GM04503 (cell line): ENCODE data around the gene ALKBH8.
A peak's percentile ranks its signal among the peaks of the same experiment; 100 is the strongest.
"Not testable (repeated sequence)": the region's sequence is repeated elsewhere in the genome, so short reads cannot be mapped to it uniquely, and the experiment has no call there.

Source experiments
- DNase-seq: peaks from one replicate; pipeline ENCODE4 v3.0.0-alpha.2; 2012; ENCODE audit warnings: low read depth

Gene ALKBH8

GRCh38 chr11:107577346-107577711 is 11.8 kb upstream of the ALKBH8 start:
- no peak for DNase-seq

DNA sequence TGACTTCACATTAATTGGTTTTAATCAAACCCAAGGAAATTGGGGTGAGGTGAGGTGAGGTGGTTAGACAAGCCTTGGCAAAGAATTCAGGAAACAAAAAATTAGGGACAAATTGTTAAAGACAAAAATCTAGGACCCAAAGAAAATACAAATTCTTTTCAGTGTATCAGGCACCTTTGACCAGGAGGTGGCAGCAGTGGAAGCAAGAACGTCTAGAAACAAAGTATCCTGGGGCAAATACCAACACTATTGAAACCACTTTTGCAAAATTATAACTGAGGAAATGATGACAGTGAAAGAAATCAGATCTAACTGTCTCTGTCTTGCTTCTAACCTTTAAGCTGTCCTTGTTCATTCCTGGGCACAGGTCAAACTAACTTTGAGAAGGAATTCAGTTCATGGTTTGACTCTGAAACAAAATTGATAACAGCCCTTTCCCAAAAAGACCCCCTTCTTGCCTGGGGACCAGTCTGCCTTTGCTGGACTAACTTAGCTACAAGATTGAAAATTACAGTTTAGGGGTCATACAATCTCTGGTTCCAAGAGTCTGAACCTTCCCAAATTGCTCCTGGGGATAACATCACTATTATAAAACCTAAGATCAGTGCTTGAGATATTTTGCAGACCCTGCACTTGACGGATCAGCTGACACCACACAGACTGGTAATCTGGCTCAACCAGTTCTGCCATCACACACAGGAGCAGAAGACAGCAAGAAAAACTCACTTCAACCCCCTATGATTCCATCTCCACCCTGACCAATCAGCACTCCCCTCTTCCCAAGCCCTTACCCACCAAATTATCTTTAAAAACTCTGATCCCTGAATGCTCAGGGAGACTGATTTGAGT is 11.2 kb upstream of the ALKBH8 start:
- not testable (repeated sequence) for DNase-seq

DNA sequence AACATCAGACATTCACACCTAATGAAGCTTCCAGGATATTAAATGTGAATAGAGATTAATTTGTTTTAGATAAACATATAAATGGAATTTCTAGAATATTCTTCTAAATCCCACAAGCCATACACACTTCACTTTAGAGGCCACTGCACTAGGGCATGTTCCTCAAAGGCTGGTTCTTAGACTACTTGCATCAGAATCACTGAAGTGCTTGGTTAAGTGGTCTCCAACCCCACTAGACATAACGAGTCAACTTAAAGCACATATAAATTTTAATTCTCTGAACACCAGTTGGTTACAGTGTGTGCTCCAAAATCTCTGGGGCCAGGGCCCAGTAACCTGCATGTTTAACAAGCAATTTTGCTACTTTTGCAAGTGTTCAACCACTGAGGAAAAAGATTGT is 7.9 kb upstream of the ALKBH8 start:
- DNase-seq: no peak

DNA sequence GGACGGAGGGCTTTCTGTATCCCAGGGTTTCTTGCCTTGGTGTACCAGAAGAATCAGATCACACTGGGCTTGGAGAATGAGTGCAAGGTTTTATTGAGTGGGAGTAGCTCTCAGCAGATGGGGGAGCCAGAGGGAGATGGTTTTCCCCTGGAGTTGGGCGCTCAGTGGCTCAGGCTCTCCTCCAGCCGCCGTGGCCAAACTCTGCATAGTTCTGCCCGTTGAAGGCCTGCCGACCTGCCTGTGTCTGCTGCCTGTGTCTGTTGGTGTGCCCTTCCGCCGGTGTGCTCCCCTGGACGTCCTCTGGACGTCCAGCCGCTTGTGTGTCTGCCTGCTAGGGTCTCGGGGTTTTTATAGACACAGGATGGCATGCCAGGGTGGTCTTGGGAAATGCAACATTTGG is 4.5 kb upstream of the ALKBH8 start:
- no peak for DNase-seq

DNA sequence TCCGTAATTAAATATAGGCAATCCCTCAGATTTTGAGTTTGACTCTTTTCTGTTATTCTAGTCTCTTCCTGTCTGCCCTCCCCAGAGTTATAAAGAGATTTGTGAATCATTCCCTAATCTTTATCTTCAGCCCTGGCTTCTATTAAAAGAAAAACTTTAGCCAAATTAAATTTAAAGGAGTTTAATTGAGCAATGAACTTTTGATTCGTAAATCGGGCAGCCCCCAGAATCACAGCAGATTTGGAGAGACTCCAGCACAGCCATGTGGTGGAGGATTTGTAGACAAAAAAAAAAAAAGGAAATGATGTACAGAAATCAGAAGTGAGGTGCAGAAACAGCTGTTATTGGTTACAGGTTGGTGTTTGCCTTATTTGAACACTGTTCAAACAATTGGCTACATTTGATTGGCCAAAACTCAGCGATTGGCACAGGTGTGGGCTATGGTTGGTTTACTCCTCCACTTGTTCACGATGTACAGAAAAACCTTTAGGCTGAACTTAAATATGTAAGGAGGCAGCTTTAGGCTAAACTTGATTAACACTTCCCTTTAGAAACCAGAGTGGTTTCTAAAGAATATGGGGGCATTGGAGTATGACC is 2.3 kb upstream of the ALKBH8 start:
- no peak for DNase-seq

DNA sequence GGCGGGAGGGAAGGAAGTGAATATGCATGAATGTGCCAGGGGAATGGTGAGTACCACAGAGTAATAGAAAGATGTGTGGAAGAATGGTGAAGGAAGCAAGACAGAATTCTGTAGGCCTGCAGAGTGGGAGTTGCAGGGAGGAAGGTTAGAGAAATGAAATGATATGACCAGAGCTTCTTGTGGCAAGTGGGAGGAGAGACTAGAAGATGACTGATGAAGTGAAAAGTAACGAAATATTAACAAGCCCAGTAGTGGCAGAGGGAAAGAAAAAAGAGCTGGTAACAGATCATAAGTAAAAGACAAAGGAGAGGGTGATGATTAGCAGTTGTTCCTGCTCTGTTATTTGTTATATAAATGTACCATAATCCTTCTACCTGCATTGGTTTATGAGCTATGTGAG is 1.0 kb upstream of the ALKBH8 start:
- no peak for DNase-seq

DNA sequence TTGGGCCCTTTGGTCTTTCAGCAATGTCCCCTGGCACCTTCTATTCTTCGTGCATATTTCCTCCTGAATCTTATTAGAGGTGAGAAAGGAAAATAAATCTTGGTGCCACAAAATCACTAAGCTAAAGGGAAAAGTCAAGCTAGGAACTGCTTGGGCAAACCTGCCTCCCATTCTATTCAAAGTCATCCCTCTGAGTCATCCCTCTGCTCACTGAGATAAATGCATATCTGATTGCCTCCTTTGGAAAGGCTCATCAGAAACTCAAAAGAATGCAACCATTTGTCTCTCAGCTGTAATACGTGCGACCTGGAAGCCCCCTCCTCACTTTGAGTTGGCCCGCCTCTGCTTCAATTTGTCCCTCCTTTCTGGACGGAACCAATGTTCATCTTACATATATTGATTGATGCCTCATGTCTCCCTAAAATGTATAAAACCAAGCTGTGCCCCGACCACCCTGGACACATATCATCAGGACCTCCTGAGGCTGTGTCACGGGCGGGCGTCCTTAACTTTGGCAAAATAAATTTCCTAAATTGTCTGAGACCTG is 493 bp upstream of the ALKBH8 start:
- DNase-seq: not testable (repeated sequence)

DNA sequence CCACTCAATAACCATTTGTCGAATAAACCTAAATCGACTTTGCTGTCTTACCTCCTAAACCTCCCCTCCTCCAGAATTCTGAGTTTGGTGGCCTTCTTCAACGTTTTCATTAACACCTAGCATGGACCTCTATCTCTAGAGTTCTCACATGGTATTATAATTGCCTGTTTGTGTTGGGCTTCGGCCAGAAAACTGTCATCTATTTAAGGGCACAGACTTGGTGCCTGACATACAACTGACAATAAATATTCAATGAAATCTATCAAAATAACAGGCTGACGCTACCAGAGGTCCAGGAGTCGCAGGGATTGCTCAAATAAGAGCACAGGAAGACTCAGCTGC is 687 bp downstream of the ALKBH8 start:
- no peak for DNase-seq

DNA sequence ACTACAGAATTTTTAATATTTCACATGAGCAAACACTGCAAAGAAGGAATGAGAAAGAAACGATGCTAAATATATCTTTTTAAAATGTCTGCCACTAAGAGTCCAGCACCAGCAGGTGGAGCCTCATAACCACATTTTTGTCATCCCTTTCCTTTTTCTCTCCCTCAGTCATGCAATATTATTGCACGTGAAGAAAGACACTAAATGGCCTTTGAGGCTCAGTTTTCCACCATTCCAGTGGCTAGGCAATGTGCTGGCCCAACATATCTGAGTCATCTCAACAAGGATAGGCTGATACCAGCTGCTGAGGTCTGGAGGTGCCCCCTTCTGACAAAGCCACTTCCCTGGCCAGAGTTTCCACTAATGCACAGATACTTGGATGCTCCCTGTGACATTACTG is 1.8 kb downstream of the ALKBH8 start:
- no peak for DNase-seq

- DNase-seq: no peak
These were observed 2.8 kb downstream of the ALKBH8 start for GRCh38 chr11:107562647-107563208.

DNA sequence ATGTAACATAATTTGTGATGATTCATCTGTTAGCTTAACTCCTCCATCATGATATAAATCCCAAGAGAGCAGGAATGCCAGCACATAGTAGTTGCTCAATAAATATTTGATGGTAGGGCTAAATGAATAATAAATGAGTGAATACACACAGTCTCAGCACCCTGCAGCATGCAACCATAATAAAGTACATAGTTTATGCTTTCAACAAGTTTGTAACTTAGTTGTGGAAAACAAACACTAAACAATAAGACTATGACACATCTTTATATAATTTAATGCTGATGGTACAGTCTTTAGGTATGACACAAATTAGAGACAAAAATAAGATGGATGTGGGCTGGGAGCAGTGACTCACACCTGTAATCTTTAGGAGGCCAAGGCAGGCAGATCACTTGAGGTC is 3.8 kb downstream of the ALKBH8 start:
- peak; percentile 91 for DNase-seq

GRCh38 chr11:107550304-107550703 is 15.2 kb downstream of the ALKBH8 start:
- no peak for DNase-seq

DNA sequence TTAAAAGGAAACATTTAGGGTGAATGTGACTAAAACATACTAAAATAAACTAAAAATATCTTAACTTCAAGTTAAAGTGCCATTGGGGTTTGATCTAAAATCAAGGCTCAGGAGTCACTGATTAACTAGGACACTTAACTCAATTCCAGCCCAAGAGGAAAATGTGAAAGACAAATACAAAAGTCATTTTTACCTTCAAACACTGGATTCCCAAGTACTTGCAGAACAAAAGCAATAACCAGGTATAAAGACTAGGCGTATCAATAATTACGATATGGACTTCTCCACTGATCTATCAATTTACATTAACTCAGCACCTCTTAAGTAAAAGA is 15.6 kb downstream of the ALKBH8 start:
- DNase-seq: no peak

DNA sequence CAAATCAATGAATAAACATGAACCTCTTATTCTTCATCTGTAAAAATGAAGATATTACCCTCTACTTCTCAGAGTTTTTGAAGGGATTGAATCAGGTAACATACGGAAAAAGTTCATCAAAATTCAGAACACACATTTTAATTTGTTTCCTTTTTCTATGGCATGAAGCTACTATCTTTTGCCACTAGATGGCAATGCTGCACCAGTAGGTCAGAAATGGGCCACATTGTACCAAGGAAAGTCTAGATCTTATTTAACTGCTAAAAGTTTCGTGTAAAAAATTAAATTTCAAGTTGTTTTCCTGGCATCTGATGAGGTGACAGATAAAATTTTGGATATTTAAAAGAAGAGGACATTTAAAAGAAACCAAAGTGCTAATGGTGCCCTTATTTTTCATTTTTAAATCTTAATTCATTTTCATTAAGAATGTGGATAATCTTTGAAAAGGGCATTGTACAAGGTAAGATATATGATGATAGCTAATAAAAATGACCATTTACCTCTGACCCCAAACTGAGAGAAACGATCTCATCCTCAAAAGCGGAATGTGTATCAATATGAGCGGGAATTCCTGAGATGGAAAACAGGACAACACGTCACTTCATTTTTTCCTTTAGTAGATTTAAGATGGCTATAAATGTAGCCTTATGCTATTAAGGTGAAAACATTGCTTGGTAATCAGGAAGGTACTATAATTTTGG is 16.1 kb downstream of the ALKBH8 start:
- DNase-seq: no peak

DNA sequence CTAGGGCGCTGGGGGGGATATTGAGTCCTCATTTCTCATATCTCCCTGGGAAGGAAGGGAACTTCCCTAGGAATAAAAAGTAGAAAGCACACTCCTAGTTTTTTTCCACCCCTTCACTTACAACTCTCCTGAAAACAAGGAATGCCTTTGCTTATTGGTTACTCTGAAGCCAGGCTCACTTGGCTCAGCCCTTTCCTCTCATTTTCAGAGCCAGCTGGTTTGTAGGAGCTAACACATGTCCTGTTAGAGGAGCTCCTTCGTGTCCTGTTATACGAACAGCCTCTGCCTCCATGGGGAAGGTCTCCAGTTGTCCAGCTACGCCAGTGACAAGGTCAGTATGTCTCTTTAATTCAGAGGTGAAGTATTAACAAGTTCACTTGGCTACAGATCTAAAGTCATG is 17.6 kb downstream of the ALKBH8 start:
- no peak for DNase-seq

GRCh38 chr11:107545101-107545514 is 20.4 kb downstream of the ALKBH8 start:
- no peak for DNase-seq

- DNase-seq: no peak
These were observed 26.7 kb downstream of the ALKBH8 start for GRCh38 chr11:107538821-107539220.

DNA sequence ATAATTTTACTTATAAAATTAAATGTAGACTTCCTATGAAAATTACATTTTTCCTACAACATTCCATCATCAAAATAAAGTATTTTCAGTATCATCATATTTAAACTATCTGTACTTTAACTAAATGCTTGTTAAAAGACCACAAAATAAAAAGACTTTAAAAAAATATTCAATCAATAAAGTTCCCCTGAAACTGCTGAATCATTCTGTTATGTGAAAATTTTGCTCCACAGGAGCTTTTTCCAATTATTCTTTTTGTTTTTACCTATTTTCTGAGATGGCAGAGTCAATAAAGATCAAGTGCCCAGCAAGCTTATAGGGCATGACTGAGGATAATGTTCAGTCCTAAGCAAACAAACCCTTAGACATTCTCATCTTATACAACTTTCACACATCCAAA is 27.3 kb downstream of the ALKBH8 start:
- DNase-seq: no peak

GRCh38 chr11:107537155-107537554 is 28.4 kb downstream of the ALKBH8 start:
- DNase-seq: not testable (repeated sequence)

GRCh38 chr11:107526197-107526596 is 39.3 kb downstream of the ALKBH8 start:
- DNase-seq: no peak

DNA sequence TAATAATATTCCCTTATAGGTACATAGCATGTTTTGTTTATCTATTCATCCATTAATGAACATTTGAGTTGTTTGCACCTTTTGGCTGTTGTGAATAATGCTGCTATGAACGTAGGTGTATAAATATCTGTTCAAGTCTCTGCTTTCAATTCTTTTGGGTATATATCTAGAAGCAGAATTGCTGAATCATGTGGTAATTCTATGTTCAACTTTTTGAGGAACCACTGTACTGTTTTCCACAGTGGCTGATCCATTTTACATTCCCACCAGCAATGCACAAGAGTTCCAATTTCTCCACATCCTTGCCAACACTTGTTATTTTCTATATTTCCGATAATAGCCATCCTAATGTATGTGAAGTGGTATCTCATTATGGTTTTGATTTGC is 56.7 kb downstream of the ALKBH8 start:
- no peak for DNase-seq

DNA sequence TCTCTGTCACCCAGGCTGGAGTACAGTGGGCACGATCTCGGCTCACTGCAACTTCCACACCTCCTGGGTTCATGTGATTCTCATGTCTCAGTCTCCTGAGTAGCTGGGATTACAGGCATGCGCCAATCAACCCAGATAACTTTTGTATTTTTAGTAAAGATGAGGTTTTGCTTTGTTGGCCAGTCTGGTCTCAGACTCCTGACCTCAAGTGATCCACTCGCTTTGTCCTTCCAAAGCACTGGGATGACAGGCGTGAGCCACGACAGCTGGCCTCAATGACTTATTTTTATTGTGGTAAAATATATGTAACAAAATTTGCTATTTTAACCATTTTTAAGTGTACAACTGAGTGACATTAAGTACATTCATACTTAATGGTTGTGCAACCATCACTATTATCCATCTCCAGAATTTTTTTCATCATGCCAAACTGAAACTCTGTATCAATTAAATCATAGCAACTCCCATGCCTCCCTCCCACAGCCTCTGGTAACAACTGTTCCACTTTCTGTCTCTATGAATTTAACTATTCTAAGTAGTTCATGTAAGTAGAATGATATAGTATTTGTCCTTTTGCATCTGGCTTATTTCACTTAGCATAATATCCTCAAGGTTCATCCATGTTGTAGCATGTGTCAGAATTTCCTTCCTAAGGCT is 57.2 kb downstream of the ALKBH8 start:
- DNase-seq: no peak
